ENCODE results near the gene PLEKHA6. TPM values are rescaled to one million over a fixed set of nuclear protein-coding genes. Genes with fewer than 3 reads are reported as not detected.

Gene PLEKHA6
- total RNA-seq, 4 donors from 2014 or later, result 8.7 to 17.8 (median 11.4) TPM

DNA sequence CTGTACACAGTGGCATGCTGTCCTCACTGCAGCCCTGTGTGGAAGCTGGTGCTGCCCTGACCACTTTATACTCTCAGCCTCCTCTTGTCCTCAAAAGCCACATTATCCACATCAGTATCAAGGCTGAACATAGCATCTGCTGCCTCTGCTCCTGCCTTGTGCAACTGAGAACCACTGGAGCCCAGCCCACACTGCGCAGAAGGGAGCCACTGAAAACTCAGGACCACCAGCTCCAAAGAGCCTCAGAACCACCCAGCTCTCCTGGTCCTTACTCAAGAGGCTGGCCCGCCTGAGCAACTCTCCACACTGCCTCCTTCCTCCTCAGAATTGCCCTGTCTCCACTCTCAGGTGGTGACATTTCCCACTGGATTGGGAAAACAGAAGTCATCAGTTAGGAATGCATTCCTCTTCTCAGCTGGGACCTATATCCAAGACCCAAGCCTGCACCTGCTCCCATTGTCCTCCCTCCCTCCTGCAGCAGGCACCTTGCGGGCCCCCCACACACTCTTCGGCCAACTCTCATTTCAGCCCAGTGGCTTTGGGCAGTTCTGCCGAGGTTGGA, 156.4 kb downstream of the PLEKHA6 start:
- Histone ChIP-seq H3K27me3 (peaks cover 82% of the 10 kb centered on the region), H3K36me3 (no peaks in the 10 kb centered on the region), H3K27ac (no peak overlapping the region), H3K4me1 (peaks cover 0 to 9% (median 0%) of the 10 kb centered on the region in 3 donors), H3K9me3 (no peaks in the 10 kb centered on the region), H3K4me3 (no peak overlapping the region)
- WGBS, 2 donors (ENCODE audit: low coverage in 1 of 2), result 90 to 94% methylated on average over 2 to 3 of the region's 5 CpGs
- ATAC-seq, result no peak
- no peak for TF ChIP-seq EP300 (IDR thresholded peaks at IDR 0.05)
- no peak for TF ChIP-seq POLR2AphosphoS5 (IDR thresholded peaks at IDR 0.05)

DNA sequence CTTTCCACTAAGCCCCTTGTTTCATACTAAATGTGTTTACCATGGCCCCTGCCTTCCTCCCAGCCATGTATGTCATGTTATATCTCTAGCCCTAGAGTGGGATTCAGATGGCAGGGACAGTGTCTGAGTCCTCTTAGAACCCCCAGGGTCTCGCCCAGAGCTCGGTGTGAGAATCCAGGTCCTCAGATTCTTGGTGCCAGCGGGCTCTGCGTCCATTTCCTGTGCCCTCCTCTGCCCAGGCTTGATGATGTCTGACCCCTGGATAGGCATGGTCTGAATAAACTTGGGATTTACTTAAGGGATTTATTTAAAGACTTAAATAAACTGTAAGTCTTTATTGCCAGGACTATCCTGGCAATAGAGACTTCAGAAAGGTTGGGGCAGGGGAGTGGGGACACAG, 157.2 kb downstream of the PLEKHA6 start:
- 76% methylated on average over 3 of the region's 4 CpGs; no CpG with 5 or more reads in 1 of the 2 donors for WGBS, 2 donors (ENCODE audit: low coverage in 1 of 2)
- H3K27me3 ChIP-seq, result peaks cover 83% of the 10 kb centered on the region
- no peak overlapping the region for H3K27ac ChIP-seq
- H3K4me3 ChIP-seq, result no peak overlapping the region
- peaks cover 0 to 9% (median 0%) of the 10 kb centered on the region in 3 donors for H3K4me1 ChIP-seq
- H3K9me3 ChIP-seq, result no peaks in the 10 kb centered on the region
- no peaks in the 10 kb centered on the region for H3K36me3 ChIP-seq
- ATAC-seq, result no peak
- TF ChIP-seq EP300 (IDR thresholded peaks at IDR 0.05) (no peak), POLR2AphosphoS5 (IDR thresholded peaks at IDR 0.05) (no peak), POLR2A (IDR thresholded peaks at IDR 0.05) (no peak)
- TF ChIP-seq, protein P1, sequence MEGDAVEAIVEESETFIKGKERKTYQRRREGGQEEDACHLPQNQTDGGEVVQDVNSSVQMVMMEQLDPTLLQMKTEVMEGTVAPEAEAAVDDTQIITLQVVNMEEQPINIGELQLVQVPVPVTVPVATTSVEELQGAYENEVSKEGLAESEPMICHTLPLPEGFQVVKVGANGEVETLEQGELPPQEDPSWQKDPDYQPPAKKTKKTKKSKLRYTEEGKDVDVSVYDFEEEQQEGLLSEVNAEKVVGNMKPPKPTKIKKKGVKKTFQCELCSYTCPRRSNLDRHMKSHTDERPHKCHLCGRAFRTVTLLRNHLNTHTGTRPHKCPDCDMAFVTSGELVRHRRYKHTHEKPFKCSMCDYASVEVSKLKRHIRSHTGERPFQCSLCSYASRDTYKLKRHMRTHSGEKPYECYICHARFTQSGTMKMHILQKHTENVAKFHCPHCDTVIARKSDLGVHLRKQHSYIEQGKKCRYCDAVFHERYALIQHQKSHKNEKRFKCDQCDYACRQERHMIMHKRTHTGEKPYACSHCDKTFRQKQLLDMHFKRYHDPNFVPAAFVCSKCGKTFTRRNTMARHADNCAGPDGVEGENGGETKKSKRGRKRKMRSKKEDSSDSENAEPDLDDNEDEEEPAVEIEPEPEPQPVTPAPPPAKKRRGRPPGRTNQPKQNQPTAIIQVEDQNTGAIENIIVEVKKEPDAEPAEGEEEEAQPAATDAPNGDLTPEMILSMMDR (IDR thresholded peaks at IDR 0.05), result no peak

DNA sequence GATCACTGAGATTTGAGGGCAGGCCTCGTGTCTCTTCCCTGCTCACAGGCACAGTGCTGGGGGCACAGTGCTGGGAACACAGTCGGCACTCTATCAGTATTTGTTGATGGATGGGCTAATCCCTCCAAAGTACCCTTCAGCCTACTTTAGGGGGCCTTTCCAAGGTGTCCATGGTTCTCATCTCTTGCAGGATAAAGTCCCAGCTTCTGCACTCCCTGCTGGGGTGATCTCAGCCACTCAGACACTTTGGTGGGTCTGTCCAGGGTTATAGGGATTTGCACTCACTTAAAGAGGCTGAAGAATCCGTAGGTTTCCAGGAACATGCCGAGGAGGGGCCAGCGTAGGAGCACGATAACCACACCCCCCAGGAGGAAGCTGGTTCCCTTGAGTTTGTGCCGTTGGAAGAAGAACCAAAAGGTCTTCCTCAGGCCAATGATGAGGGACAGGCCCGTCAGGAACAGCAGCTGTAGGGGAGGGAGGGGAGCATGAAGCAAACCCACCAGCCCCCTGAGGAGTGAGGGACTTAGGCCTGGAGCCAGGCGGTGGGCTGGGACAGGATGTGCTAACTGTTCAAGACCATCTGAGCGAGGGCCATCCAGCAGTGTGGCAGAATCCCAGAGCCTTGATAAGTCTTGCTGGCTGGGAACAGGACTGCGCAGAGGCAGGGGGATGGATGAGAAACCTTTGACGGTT, 158.2 kb downstream of the PLEKHA6 start:
- Histone ChIP-seq H3K27ac (no peak overlapping the region), H3K4me1 (peaks cover 0 to under 1% (median 0%) of the 10 kb centered on the region in 3 donors), H3K9me3 (no peaks in the 10 kb centered on the region), H3K36me3 (no peaks in the 10 kb centered on the region), H3K4me3 (no peak overlapping the region), H3K27me3 (peaks cover 83% of the 10 kb centered on the region)
- TF ChIP-seq, protein P1 (IDR thresholded peaks at IDR 0.05), result no peak
- no peak for TF ChIP-seq POLR2AphosphoS5 (IDR thresholded peaks at IDR 0.05)
- TF ChIP-seq EP300 (IDR thresholded peaks at IDR 0.05), result no peak
- no peak for TF ChIP-seq POLR2A (IDR thresholded peaks at IDR 0.05)
- no peak for ATAC-seq
- 65 to 100% methylated on average over 1 to 7 of the region's 12 CpGs for WGBS, 2 donors (ENCODE audit: low coverage in 1 of 2)

DNA sequence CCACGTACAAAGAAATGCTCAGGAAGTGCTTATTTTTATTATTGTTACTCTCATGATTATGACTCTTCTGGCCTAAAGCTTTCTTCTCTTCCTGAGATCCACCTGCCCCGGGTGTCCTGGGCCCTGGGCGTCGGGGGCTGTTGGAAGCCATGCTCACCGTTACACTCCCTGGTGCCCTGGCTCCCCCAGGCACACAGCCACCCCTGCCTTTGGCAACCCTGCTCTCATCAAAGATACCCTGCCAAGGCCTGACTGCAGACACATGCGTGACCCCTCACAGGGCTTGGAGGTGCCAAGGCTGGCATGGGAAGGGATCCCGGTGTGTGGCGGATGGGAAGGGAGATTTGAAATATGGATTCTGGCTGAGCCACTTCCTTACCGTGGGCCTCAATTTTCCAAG, 160.2 kb downstream of the PLEKHA6 start:
- TF ChIP-seq POLR2A (IDR thresholded peaks at IDR 0.05), result no peak
- TF ChIP-seq, protein P1 (IDR thresholded peaks at IDR 0.05), result no peak
- TF ChIP-seq EP300 (IDR thresholded peaks at IDR 0.05), result no peak
- TF ChIP-seq POLR2AphosphoS5 (IDR thresholded peaks at IDR 0.05), result no peak
- 74 to 92% methylated on average over 2 to 6 of the region's 9 CpGs for WGBS, 2 donors (ENCODE audit: low coverage in 1 of 2)
- peaks cover 86% of the 10 kb centered on the region for H3K27me3 ChIP-seq
- H3K4me3 ChIP-seq, result no peak overlapping the region
- no peaks in the 10 kb centered on the region for H3K9me3 ChIP-seq
- no peak overlapping the region for H3K27ac ChIP-seq
- no peaks in the 10 kb centered on the region for H3K36me3 ChIP-seq
- no peaks in the 10 kb centered on the region for H3K4me1 ChIP-seq
- no peak for ATAC-seq

DNA sequence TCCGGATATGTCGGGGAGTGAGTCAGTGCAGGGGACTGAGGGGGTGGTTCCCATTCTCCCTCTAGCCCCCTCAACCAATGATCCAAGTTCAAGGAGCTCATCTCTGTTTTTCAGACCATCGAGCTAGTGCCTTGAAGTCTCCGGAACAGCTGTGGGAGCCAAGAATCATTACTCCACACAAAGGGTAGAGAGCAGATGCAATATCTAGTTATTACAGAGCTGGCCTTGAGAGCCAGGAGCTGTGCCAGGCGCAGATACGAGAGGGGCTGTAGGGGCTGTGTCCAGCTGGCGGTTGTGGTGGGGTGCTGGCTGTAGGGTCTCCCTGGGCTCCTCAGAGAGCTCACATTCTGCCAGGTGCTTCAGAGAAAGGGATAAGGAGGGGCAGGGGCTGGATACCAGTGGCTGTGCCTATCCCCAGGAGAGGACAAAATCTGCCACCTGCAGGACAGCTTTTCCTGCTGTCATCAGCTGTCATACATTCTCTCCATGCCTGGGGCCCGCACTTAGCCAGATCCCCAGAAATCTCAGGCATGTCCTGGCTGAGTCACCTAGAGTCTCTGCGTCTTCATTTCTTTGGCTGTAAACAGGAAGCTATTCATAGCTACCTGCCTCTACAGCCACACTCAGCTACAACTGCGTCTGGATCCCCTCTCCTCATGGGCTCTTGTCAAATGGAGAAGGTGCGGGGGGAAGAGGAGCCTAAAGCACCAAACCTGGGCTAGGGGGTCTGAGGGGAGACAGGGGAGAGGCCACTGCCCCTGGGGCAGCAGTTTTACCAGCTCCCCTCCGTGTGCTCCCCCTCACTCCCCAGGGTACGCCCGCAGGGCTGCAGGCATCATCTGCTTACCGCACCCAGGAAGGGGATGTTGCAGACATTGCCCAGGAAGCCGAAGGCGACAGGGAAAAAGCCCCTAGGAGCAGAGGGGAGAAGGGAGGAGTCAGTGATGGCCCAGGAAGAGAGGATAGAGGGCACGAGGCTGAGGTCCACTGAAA, 161.1 kb downstream of the PLEKHA6 start:
- ATAC-seq, result no peak
- no peak overlapping the region for H3K27ac ChIP-seq
- H3K36me3 ChIP-seq, result no peaks in the 10 kb centered on the region
- TF ChIP-seq POLR2A (IDR thresholded peaks at IDR 0.05) (no peak), POLR2AphosphoS5 (IDR thresholded peaks at IDR 0.05) (no peak), EP300 (IDR thresholded peaks at IDR 0.05) (no peak)
- TF ChIP-seq, protein P1 (IDR thresholded peaks at IDR 0.05), result no peak
- no peaks in the 10 kb centered on the region for H3K4me1 ChIP-seq
- H3K27me3 ChIP-seq, result peaks cover 84% of the 10 kb centered on the region
- 28 to 52% methylated on average over 2 to 7 of the region's 18 CpGs for WGBS, 2 donors (ENCODE audit: low coverage in 1 of 2)
- no peak overlapping the region for H3K4me3 ChIP-seq
- H3K9me3 ChIP-seq, result no peaks in the 10 kb centered on the region
